GM18951 (cell line): Measurements from ENCODE around the gene INAFM2.

ENCODE experiments used
- POLR2A ChIP-seq: IDR thresholded peaks from 4 replicates; pipeline ENCODE4 v1.6.1; 2011; ENCODE audit warnings: mild to moderate bottlenecking; ENCODE audit not compliant: insufficient read length, insufficient read depth; ENCODE audit errors: extremely low read depth
- in situ Hi-C: fragments of 300-500 bp; cut with MboI; formaldehyde crosslinking; loops from one replicate; pipeline ENCODE4 v1.12.0; 2022; ENCODE audit warnings: low sequenced_read_pairs, mixed read lengths, inconsistent platforms; ENCODE audit not compliant: unreplicated experiment

The INAFM2 gene

DNA sequence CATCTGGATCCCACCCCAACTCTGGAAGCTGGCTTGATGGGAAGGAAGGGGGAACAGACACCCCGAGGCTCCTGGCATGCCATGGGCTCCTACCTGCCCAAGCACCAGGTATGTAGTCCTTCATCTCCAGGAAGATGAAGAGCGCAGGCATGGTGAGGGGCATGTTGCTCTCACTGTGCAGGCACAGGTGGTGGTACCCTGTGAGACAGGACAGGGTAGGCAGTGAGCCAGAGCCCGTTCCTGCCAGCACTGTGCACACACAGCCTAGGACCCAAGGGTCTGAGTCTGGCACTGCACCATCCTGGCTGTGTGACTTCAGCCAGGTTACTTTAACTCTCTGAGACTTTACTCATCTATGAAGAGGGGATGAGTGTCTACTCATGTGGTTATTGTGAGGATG is 31.2 kb upstream of the INAFM2 start:
- in situ Hi-C loops, result no loop called here
- no peak for TF ChIP-seq POLR2A

GRCh38 chr15:40293006-40293405 is 30.5 kb upstream of the INAFM2 start:
- in situ Hi-C loops, result no loop called here
- no peak for TF ChIP-seq POLR2A

DNA sequence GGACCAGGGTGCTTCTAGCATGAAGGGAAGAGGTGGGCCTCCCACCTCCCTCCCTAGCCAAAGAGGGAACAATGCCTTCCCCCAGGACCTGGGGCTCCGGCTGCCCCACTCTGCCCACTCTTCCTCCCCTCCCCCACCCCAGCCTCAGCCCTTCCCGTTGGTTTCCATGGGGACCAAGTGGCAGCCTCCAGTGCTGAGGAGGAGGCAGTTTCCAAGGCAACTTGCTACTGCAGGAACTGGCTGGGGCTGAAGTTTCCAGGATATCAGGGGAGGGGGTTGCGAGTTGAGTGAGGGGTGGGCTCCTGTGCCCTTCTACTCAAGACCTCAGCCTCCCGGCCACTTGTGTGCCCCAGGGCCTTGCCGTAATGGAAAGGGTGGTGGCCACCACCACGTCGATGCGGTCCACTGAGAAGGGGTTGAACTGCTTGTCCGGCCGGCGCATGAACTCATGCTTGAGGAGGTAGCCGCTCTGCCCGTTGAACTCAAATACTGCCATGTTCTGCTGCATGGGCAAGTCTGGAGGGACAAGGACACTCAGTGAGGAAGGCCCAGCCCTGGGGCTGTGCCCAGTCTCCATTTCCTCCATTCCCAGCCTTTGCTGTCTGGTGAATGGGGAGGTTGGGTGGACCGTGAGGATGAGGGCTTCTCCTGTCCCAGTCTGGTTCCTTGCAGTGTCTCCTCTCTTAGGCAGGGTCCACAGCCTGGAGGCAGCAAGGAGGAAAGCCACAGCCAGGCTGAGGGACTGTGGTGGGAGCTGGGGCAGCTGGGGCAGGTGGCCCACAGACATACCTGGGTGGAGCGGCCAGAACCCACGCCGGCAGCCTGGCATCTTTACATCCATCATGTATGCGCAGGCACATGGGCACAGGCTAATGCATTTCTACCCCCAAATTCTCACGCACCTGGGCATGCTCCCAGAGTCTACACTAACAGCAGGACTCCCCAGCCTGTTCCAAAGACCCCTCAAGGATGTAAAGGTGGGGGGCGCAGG is 29.3 kb upstream of the INAFM2 start:
- no peak for TF ChIP-seq POLR2A
- in situ Hi-C loops, result no loop called here

DNA sequence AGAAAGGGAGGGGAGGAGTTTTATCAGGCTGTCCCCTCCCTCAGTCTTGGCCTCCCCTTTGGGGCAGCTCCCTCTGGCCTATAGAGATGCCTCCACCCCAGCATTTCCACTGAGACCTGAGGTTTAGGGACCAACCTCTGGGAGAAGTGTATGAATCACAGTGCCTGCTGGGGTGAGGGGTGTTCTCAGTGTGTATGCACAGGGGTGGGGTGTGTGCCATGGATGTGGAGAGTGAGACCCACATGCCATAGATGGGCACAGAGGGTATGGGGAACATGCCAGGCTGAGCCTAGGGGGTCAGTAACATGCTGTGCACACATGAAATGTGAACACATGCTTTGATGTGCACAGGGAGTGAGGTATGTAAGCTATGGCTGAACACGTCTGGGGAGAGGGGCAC is 28.2 kb upstream of the INAFM2 start:
- TF ChIP-seq POLR2A, result no peak
- in situ Hi-C loops, result no loop called here

DNA sequence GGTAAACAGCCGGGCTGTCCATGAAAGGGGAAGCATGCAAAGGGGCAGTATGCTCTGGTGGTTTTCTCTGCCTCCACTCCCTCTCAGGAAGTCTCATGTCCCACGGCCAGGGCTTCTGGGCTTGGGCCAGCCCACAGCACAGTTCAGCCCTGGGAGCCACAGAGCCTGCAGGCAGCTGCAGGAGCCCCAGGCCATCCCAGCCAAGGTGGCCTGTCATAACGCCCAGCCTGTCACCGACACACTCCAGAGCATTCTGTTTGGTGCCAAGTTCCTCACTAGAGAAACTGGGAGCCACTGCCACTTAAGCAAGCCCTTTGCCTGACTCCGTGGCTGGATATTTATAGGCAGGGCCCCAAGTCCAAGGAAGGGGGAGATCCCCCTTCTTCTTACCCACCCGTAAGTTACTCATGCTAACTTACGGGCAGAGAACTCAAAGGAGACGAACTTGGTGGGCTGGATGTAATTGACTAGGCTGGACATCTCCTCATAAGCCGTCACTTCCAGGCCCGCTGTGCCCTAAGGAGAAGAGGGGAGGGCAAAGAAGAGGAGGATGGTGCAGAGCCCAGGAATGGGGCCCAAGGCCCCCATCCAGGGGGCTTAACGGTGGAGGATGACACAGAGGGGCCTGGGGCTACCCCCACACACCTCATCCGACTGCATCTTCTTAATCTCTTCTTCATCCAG is 27.5 kb upstream of the INAFM2 start:
- in situ Hi-C loops, result no loop called here
- TF ChIP-seq POLR2A, result no peak

- in situ Hi-C loops, result no loop called here
- no peak for TF ChIP-seq POLR2A
These were observed 26.8 kb upstream of the INAFM2 start for GRCh38 chr15:40296561-40297230.

- TF ChIP-seq POLR2A, result no peak
- in situ Hi-C loops, result no loop called here
These were observed 26.1 kb upstream of the INAFM2 start for GRCh38 chr15:40297356-40297755.

GRCh38 chr15:40298216-40298935 is 25.1 kb upstream of the INAFM2 start:
- no peak for TF ChIP-seq POLR2A
- in situ Hi-C loops, result no loop called here

GRCh38 chr15:40300367-40300766 is 23.1 kb upstream of the INAFM2 start:
- TF ChIP-seq POLR2A, result no peak
- in situ Hi-C loops, result no loop called here

DNA sequence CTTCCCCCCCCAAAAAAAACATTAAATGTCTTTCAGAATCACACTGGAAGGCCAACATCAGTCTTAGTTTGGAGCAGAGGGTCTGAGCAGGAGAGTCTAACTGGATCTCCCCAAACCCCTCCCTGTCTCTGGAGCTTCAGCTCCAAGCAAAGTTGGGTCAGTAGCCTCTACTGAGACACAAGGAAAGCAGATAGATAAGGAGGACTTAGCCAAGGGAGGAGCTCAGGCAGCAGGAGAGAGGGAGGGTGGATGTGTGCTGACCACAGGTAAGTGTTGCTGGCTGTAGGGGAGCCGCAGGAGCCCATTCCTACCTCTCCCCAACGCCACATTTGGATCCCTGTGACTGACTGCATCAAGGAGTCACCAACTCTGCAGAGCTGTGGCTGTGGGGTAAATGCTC is 22.7 kb upstream of the INAFM2 start:
- in situ Hi-C loops, result no loop called here
- no peak for TF ChIP-seq POLR2A

DNA sequence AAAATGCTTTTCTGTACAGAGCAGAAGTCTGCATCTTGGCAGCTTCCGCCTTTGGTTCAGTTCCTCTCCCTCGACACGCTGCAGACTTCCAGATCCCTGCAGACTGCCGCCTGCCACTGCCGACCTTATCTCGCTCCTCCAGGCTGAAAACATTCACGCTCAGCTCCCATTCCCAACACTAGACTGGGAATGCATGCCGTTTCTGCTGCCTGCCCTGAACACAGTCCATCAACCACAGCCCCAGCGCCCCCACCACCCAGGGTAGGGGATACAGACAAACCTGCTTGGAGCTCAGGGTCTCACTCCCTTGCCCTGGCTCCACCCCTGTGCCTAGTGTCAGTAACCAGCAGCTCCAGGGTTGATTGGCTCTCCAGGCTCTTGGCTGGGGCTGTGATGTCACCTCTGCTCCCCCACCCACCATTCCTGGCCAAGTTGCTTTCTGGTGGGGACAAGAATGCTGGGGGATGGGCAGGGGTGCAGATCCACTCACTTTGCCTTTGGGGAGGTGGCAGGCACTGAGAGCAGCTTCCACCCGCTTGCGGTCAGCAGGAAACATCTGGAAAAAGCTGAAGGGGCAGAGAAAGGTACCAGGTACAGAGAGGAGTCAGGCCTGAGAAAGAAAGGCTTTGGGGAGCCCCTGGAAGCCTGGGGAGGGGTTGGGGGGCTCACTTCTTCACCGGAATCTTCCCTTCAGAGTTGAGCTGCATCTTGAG is 21.9 kb upstream of the INAFM2 start:
- TF ChIP-seq POLR2A, result no peak
- in situ Hi-C loops, result no loop called here

- in situ Hi-C loops, result no loop called here
- TF ChIP-seq POLR2A, result no peak
These were observed 21.1 kb upstream of the INAFM2 start for GRCh38 chr15:40302288-40302886.

- TF ChIP-seq POLR2A, result no peak
- in situ Hi-C loops, result no loop called here
These were observed 20.5 kb upstream of the INAFM2 start for GRCh38 chr15:40302981-40303380.
